ENCODE measurements around the gene RNF224.

DNA sequence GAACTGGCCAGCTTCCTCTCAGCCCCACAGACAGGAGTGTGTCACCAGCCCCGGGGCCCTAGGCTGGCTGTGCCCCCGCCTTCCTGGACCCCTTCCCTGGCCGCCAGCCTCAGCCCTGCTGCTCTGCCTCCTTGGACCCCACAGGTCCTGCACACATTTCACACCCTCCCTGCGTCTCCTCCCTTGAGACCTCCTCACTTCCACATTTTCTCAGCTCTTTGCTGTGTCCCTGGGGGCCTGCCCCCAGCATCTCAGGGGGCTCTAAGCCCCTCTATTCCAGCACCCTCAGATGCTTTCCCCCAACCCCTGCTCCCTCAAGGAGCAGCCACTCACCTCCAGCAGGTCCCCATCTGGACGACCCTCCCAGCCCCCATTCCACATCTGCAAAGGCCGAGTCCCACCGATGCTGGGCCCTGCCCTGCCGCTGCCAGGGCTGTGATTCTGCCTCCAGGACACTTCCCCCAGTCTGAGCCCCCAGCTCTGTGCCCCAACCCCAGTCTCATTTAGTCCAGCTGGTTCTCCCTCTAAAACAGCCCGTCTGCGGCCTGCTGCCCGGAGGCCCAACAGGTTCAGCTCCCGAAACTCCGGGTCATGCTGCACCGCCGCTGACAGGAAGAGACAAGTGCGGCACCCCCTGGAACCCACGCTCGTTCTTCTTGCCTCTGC, 7.6 kb downstream of the RNF224 start:
- TF ChIP-seq, protein P1, sequence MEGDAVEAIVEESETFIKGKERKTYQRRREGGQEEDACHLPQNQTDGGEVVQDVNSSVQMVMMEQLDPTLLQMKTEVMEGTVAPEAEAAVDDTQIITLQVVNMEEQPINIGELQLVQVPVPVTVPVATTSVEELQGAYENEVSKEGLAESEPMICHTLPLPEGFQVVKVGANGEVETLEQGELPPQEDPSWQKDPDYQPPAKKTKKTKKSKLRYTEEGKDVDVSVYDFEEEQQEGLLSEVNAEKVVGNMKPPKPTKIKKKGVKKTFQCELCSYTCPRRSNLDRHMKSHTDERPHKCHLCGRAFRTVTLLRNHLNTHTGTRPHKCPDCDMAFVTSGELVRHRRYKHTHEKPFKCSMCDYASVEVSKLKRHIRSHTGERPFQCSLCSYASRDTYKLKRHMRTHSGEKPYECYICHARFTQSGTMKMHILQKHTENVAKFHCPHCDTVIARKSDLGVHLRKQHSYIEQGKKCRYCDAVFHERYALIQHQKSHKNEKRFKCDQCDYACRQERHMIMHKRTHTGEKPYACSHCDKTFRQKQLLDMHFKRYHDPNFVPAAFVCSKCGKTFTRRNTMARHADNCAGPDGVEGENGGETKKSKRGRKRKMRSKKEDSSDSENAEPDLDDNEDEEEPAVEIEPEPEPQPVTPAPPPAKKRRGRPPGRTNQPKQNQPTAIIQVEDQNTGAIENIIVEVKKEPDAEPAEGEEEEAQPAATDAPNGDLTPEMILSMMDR (IDR thresholded peaks at IDR 0.05; ENCODE audit: insufficient read depth, low read length, poor library complexity, severe bottlenecking), result no peak
- TF ChIP-seq EZH2phosphoT487 (conservative IDR thresholded peaks at IDR 0.05; ENCODE audit: low read length), result no peak

Data from SU-DHL-6 (cell line).